ENCODE results near the gene NEK10.

GRCh38 chr3:27290760-27291159, 78.4 kb downstream of the NEK10 start:
- TF ChIP-seq EP300 (IDR thresholded peaks at IDR 0.05; ENCODE audit: low read length) (no peak), NFRKB (IDR thresholded peaks at IDR 0.05; ENCODE audit: low read depth) (no peak), GABPA (tag; conservative IDR thresholded peaks at IDR 0.05; ENCODE audit: low read depth) (no peak), ZNF140 (CRISPR knock-in tag; IDR thresholded peaks at IDR 0.05) (no peak), CBX2 (IDR thresholded peaks at IDR 0.05; ENCODE audit: insufficient read depth, low read length, poor library complexity, severe bottlenecking) (no peak), REST (IDR thresholded peaks at IDR 0.05; ENCODE audit: borderline replicate concordance) (no peak), REST (CRISPR knock-in tag; IDR thresholded peaks at IDR 0.05; ENCODE audit: low read depth) (no peak), E2F1 (CRISPR knock-in tag; IDR thresholded peaks at IDR 0.05) (no peak)
